ENCODE data around the gene ALKBH6. TPM values are rescaled to one million over a fixed set of nuclear protein-coding genes. Genes with fewer than 3 reads are reported as not detected.

Gene ALKBH6
- total RNA-seq, 2 experiments from 2014 or later = 28.7 to 29.0 TPM

DNA sequence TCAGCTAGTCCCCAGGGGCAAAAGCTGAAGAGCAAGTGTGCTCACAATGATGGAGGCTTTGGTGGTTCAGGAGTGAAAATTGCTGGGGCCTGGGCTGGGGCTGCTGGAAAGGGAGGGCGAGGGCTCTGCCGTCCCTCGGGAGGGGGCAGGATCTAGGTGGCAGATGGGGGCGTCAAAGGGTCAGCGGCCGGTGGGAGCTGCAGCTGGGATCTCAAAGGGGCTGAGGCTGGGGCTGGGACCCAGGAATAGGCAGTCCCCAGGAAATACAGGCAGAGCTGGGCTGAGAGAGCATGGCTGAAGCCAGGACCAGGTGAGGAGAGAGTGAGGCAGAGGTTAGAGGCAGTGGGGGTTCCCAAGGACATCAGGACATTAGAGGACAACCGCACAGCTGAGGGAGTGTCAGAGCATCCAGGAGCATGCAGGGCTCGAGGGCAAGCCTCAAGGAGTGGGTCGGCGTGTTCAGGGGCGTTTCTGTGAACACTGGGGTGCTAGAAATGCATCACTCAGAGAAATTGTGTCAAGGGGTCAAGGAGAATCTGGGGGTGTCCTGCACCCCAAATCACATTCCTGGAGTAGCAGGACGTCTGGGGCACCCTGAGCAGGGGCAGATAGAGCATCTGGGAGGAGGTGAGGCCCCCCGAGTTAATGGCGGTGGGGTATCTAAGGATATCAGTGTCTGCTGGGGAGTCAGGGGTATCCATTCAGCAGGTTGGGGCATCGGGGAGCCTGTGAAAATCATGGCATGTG lies 4.2 kb downstream of the ALKBH6 start:
- Histone ChIP-seq H3K4me2 (ENCODE audit: low read length) (no peak overlapping the region), H3K79me2 (ENCODE audit: insufficient read depth, low read depth, low read length) (peaks cover 2% of the 10 kb centered on the region; the same call in 1 of the 2 replicates), H3K4me3 (ENCODE audit: low read depth, low read length, poor library complexity, severe bottlenecking) (no peak overlapping the region), H3K36me3 (ENCODE audit: insufficient read depth, low read length) (no peaks in the 10 kb centered on the region), H2AFZ (ENCODE audit: low read length) (no peak overlapping the region), H3K9me3 (ENCODE audit: low read length) (no peaks in the 10 kb centered on the region), H3K27ac (ENCODE audit: low read depth, low read length, poor library complexity, severe bottlenecking) (no peak overlapping the region), H4K20me1 (ENCODE audit: insufficient read depth, low read length) (no peaks in the 10 kb centered on the region), H3K4me1 (ENCODE audit: insufficient read depth, low read length, poor library complexity, severe bottlenecking) (peaks cover 2% of the 10 kb centered on the region), H3K9me2 (ENCODE audit: insufficient read depth, low read length) (no peaks in the 10 kb centered on the region)
- TF ChIP-seq EZH2phosphoT487 (IDR thresholded peaks at IDR 0.05; ENCODE audit: borderline replicate concordance, low read depth, low read length) = no peak
- TF ChIP-seq, protein P1, sequence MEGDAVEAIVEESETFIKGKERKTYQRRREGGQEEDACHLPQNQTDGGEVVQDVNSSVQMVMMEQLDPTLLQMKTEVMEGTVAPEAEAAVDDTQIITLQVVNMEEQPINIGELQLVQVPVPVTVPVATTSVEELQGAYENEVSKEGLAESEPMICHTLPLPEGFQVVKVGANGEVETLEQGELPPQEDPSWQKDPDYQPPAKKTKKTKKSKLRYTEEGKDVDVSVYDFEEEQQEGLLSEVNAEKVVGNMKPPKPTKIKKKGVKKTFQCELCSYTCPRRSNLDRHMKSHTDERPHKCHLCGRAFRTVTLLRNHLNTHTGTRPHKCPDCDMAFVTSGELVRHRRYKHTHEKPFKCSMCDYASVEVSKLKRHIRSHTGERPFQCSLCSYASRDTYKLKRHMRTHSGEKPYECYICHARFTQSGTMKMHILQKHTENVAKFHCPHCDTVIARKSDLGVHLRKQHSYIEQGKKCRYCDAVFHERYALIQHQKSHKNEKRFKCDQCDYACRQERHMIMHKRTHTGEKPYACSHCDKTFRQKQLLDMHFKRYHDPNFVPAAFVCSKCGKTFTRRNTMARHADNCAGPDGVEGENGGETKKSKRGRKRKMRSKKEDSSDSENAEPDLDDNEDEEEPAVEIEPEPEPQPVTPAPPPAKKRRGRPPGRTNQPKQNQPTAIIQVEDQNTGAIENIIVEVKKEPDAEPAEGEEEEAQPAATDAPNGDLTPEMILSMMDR (conservative IDR thresholded peaks at IDR 0.05; ENCODE audit: low read length) = no peak
- BruUV-seq (replicated peaks) = no TSS peak
- intact Hi-C loops (cut with micrococcal nuclease; ENCODE audit: unreplicated experiment) = no loop called here
- ChIA-PET POLR2A (no interaction called here), CTCF (ENCODE audit: unreplicated experiment) (no interaction called here)
- no peak for DNase-seq (ENCODE audit: low spot score)

DNA sequence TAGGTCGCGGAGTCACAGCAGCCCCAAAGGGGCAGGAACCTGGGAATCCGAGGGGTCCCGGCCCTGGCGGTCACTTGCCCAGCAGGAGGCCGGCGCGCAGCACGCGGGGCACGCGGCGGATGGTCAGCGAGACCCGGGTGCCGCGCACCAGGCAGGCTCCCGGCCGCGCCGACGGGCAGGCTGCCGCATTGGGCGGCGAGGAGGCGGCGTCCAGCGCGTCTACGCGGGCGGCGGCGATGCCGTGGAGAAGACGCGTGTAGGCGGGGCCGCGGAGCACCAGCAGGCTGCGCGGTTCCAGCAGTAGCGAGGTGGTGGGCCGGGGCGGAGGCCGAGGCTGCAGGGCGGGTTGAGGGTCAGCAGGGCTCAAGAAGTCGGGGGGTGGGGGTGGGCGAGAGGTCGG lies 4.8 kb downstream of the ALKBH6 start:
- H3K79me2 ChIP-seq (ENCODE audit: insufficient read depth, low read depth, low read length) = no peaks in the 10 kb centered on the region
- no peak for DNase-seq (ENCODE audit: low spot score)
- POLR2A ChIA-PET = interaction anchor here (1.3 kb wide), 1 partner anchor 45 kb away, joined by 4 read pairs; the partner anchor contains the start of gene THAP8
- intact Hi-C loops (cut with micrococcal nuclease; ENCODE audit: unreplicated experiment) = no loop called here
- no peak overlapping the region for H3K4me3 ChIP-seq (ENCODE audit: low read depth, low read length, poor library complexity, severe bottlenecking)
- no peak overlapping the region for H3K4me2 ChIP-seq (ENCODE audit: low read length)
- BruUV-seq (replicated peaks) = no TSS peak
- no peaks in the 10 kb centered on the region for H3K4me1 ChIP-seq (ENCODE audit: insufficient read depth, low read length, poor library complexity, severe bottlenecking)
- H3K9me3 ChIP-seq (ENCODE audit: low read length) = no peaks in the 10 kb centered on the region
- H3K27ac ChIP-seq (ENCODE audit: low read depth, low read length, poor library complexity, severe bottlenecking) = no peak overlapping the region
- CTCF ChIA-PET (ENCODE audit: unreplicated experiment) = no interaction called here
- H4K20me1 ChIP-seq (ENCODE audit: insufficient read depth, low read length) = no peaks in the 10 kb centered on the region
- no peak overlapping the region for H2AFZ ChIP-seq (ENCODE audit: low read length)
- TF ChIP-seq EZH2phosphoT487 (IDR thresholded peaks at IDR 0.05; ENCODE audit: borderline replicate concordance, low read depth, low read length) = no peak
- TF ChIP-seq, protein P1 (conservative IDR thresholded peaks at IDR 0.05; ENCODE audit: low read length) = no peak
- H3K9me2 ChIP-seq (ENCODE audit: insufficient read depth, low read length) = no peaks in the 10 kb centered on the region
- H3K36me3 ChIP-seq (ENCODE audit: insufficient read depth, low read length) = no peaks in the 10 kb centered on the region

DNA sequence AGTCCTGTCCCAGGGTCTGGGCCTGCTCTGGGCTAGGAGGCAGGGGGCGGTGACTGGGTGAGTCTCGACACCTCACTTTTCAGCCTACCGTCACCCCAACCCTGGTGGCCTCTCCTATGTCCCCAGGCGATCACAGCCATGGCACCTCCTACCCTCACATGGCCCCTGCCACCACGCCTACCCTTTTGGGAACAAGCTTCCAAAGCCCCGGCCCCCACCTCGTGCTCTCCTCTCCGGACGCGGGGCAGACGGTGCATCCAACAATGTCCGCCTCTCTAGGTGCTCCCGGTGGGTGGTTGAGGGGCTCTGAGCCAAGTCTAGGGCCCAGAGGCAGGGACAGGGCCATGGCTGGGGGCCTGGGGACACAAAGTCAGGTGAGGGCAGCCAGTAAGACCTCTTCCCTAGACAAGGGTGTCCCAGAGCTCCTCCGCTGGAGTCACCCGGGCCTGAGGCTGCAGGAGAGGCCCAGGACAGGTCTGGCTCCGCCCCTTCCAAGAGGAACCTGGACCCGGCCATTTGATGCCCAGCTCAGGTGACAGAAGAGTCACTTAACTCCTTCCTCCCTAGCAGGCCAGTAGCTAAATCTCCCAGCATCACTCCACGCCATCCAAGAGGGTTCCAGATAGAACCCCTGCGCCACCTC lies 5.6 kb downstream of the ALKBH6 start, which contains the start of gene SYNE4:
Gene SYNE4 (minus strand): TSS at position 478 of the 643 bp plus-strand sequence. CDS start 132 bp downstream, at position 346.
- H3K27ac ChIP-seq (ENCODE audit: low read depth, low read length, poor library complexity, severe bottlenecking) = no peak within 1 kb of the TSS

More for the DNA sequence above, 5.6 kb downstream of the ALKBH6 start, which contains the start of gene SYNE4:
- Histone ChIP-seq H3K4me3 (ENCODE audit: low read depth, low read length, poor library complexity, severe bottlenecking) (no peak within 1 kb of the TSS), H3K9me2 (ENCODE audit: insufficient read depth, low read length) (no peaks in the 10 kb centered on the region), H3K9me3 (ENCODE audit: low read length) (no peaks in the 10 kb centered on the region), H3K79me2 (ENCODE audit: insufficient read depth, low read depth, low read length) (no peaks in the 10 kb centered on the region), H3K4me2 (ENCODE audit: low read length) (no peak within 1 kb of the TSS), H3K36me3 (ENCODE audit: insufficient read depth, low read length) (no peaks in the 10 kb centered on the region), H4K20me1 (ENCODE audit: insufficient read depth, low read length) (no peaks in the 10 kb centered on the region), H2AFZ (ENCODE audit: low read length) (no peak within 1 kb of the TSS), H3K4me1 (ENCODE audit: insufficient read depth, low read length, poor library complexity, severe bottlenecking) (no peaks in the 10 kb centered on the region)
- BruUV-seq (replicated peaks) = no TSS peak
- DNase-seq (ENCODE audit: low spot score) = no peak
- intact Hi-C loops (cut with micrococcal nuclease; ENCODE audit: unreplicated experiment) = no loop called here
- ChIA-PET CTCF (ENCODE audit: unreplicated experiment) (no interaction called here), POLR2A (interaction anchor here (1.3 kb wide), 1 partner anchor 46 kb away, joined by 4 read pairs; the partner anchor contains the start of gene THAP8)
- TF ChIP-seq EZH2phosphoT487 (IDR thresholded peaks at IDR 0.05; ENCODE audit: borderline replicate concordance, low read depth, low read length) = no peak
